ENCODE results near the gene LYST.

The LYST gene

GRCh38 chr1:235709018-235709417, 157.7 kb downstream of the LYST start:
- DNase-seq, result no peak

- DNase-seq, result no peak
Observed at GRCh38 chr1:235708390-235708962, 158.2 kb downstream of the LYST start.

- no peak for DNase-seq
Observed at GRCh38 chr1:235703506-235703905, 163.2 kb downstream of the LYST start.

- no peak for DNase-seq
Observed at GRCh38 chr1:235702412-235702811, 164.3 kb downstream of the LYST start.

GRCh38 chr1:235697508-235697907, 169.2 kb downstream of the LYST start:
- DNase-seq, result no peak

- DNase-seq, result no peak
Observed at GRCh38 chr1:235689356-235689755, 177.3 kb downstream of the LYST start.

GRCh38 chr1:235688096-235688495, 178.6 kb downstream of the LYST start:
- DNase-seq, result no peak

- no peak for DNase-seq
Observed at GRCh38 chr1:235683653-235684052, 183.1 kb downstream of the LYST start.

GRCh38 chr1:235682216-235682615, 184.5 kb downstream of the LYST start:
- DNase-seq, result no peak

- no peak for DNase-seq
Observed at GRCh38 chr1:235679644-235680043, 187.1 kb downstream of the LYST start.

- no peak for DNase-seq
Observed at GRCh38 chr1:235679005-235679404, 187.7 kb downstream of the LYST start.

- DNase-seq, result no peak
Observed at GRCh38 chr1:235675152-235675890, 191.4 kb downstream of the LYST start.

- DNase-seq, result no peak
Observed at GRCh38 chr1:235673981-235674380, 192.7 kb downstream of the LYST start.

GRCh38 chr1:235671992-235672391, 194.7 kb downstream of the LYST start:
- DNase-seq, result no peak

GRCh38 chr1:235670157-235670776, 196.4 kb downstream of the LYST start:
- no peak for DNase-seq

- no peak for DNase-seq
Observed at GRCh38 chr1:235669277-235669676, 197.4 kb downstream of the LYST start.

GRCh38 chr1:235663628-235664027, 203.1 kb downstream of the LYST start:
- no peak for DNase-seq

GRCh38 chr1:235661568-235661967, 205.1 kb downstream of the LYST start:
- no peak for DNase-seq

- DNase-seq, result no peak
Observed at GRCh38 chr1:235659186-235659771, 207.4 kb downstream of the LYST start.

GRCh38 chr1:235657747-235658526, 208.8 kb downstream of the LYST start:
- no peak for DNase-seq

- DNase-seq, result no peak
Observed at GRCh38 chr1:235657269-235657668, 209.4 kb downstream of the LYST start.

GRCh38 chr1:235652364-235652763, 214.3 kb downstream of the LYST start:
- DNase-seq, result no peak

GRCh38 chr1:235651170-235651806, 215.4 kb downstream of the LYST start:
- DNase-seq, result no peak

Data from GF-D8 (cell line).